Smooth muscle cell (in vitro differentiated cells): Measurements from ENCODE around the gene LRRC4. TPM values are rescaled to one million over a fixed set of nuclear protein-coding genes. Genes with fewer than 3 reads are reported as not detected.

ENCODE experiments used
- DNase-seq: peaks from one replicate; lab custom pipeline; 2025; ENCODE audit not compliant: unreplicated experiment; lab: John Stamatoyannopoulos, UW
- H2AFZ ChIP-seq: fragments of 200-600 bp; sonication (generic); 2 replicates; pipeline ENCODE4 v1.6.0; 2016; ENCODE audit warnings: antibody characterized with exemption, low read depth, mild to moderate bottlenecking
- H3F3A ChIP-seq: fragments of 200-600 bp; sonication (generic); 2 replicates; pipeline ENCODE4 v1.6.0; 2017; ENCODE audit warnings: antibody characterized with exemption, low read depth
- H3K27ac ChIP-seq: fragments of 200-600 bp; sonication (generic); 2 replicates; pipeline ENCODE4 v1.5.1; 2016; ENCODE audit warnings: low read depth, mild to moderate bottlenecking
- H3K27me3 ChIP-seq: fragments of 200-600 bp; sonication (generic); 2 replicates; pipeline ENCODE4 v1.6.1; 2016; ENCODE audit warnings: low read depth, mild to moderate bottlenecking
- H3K36me3 ChIP-seq: fragments of 200-600 bp; sonication (generic); 2 replicates; pipeline ENCODE4 v1.5.1; 2016; ENCODE audit warnings: low read depth
- H3K4me1 ChIP-seq: fragments of 200-600 bp; sonication (generic); 2 replicates; pipeline ENCODE4 v1.5.1; 2016; ENCODE audit warnings: low read depth
- H3K4me2 ChIP-seq: fragments of 200-600 bp; sonication (generic); 2 replicates; pipeline ENCODE4 v1.6.0; 2016; ENCODE audit warnings: mild to moderate bottlenecking
- H3K4me3 ChIP-seq: fragments of 200-600 bp; sonication (generic); 2 replicates; pipeline ENCODE4 v1.5.1; 2016; ENCODE audit warnings: mild to moderate bottlenecking
- H3K79me2 ChIP-seq: fragments of 200-600 bp; sonication (generic); 2 replicates; pipeline ENCODE4 v1.6.0; 2016; ENCODE audit warnings: low read depth, mild to moderate bottlenecking
- H3K9ac ChIP-seq: fragments of 200-600 bp; sonication (generic); 2 replicates; pipeline ENCODE4 v1.6.0; 2016; ENCODE audit warnings: low read depth
- H3K9me3 ChIP-seq: fragments of 200-600 bp; sonication (generic); replicated peaks from 2 replicates; pipeline ENCODE4 v1.5.1; 2016; ENCODE audit warnings: low read depth
- H4K20me1 ChIP-seq: fragments of 200-600 bp; sonication (generic); 2 replicates; pipeline ENCODE4 v1.6.0; 2016; ENCODE audit warnings: low read depth
- WGBS: methylation state at CpG from one replicate; pipeline ENCODE4 v1.1.7; 2016; ENCODE audit warnings: low lambda C conversion rate; 5-methylcytosine and 5-hydroxymethylcytosine counted together
- polyA plus RNA-seq: library from polyadenylated mRNA; unstranded; fragments of >200 nt; fragmentation: Nextera tagmentation; extraction: Ambion mirVana; gene quantifications from 2 replicates; pipeline ENCODE4 v1.2.1, GENCODE V29; 2016
- total RNA-seq: library from RNA; depleted of rRNA; stranded (reverse); fragments of >200 nt; gene quantifications from 2 replicates; pipeline ENCODE4 v1.2.3, GENCODE V29; 2014
- TF ChIP-seq, protein P1 (sequence below): fragments of 200-600 bp; sonication (generic); IDR thresholded peaks from 2 replicates; pipeline ENCODE4 v1.5.1; 2017; ENCODE audit warnings: borderline replicate concordance, mild to moderate bottlenecking, antibody characterized with exemption; ENCODE audit not compliant: insufficient read depth, poor library complexity, severe bottlenecking

The LRRC4 gene
- total and polyA plus RNA-seq, 2 experiments from 2014 or later: not detected

DNA sequence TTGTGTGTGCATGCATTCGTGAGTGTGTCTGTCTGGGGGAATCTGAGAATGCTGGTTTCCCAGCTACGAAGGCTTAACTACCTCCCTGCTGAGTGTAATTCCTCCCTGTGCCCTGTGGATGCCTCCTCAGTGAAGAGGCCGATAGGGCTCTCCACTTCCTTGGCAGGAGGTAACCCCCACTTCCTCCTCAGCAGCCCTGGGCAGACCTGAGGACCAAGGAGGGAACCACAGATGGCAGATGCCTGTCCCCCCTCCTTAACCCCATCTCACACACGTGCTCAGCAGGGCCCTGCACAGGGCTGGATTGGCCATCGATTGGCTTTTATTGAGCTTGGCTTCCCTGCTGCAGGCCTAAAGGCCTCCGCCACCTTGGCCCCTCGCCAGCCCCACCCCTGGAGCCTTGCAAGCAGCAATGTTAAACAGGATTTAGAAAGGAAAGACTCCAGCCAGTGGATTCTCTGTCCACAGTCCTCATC, 45.6 kb upstream of the LRRC4 start:
- WGBS: 90% methylated on average over 7 of the region's 7 CpGs
- no peak for DNase-seq
- Histone ChIP-seq H4K20me1 (peaks cover 99% of the 10 kb centered on the region), H3K79me2 (no peaks in the 10 kb centered on the region), H3K9me3 (no peaks in the 10 kb centered on the region), H3F3A (no peaks in the 10 kb centered on the region), H3K4me1 (peaks cover 4% of the 10 kb centered on the region), H3K27me3 (no peaks in the 10 kb centered on the region), H3K4me3 (no peak overlapping the region), H2AFZ (no peak overlapping the region), H3K9ac (no peak overlapping the region), H3K27ac (no peak overlapping the region), H3K36me3 (no peaks in the 10 kb centered on the region), H3K4me2 (no peak overlapping the region)
- TF ChIP-seq, protein P1, sequence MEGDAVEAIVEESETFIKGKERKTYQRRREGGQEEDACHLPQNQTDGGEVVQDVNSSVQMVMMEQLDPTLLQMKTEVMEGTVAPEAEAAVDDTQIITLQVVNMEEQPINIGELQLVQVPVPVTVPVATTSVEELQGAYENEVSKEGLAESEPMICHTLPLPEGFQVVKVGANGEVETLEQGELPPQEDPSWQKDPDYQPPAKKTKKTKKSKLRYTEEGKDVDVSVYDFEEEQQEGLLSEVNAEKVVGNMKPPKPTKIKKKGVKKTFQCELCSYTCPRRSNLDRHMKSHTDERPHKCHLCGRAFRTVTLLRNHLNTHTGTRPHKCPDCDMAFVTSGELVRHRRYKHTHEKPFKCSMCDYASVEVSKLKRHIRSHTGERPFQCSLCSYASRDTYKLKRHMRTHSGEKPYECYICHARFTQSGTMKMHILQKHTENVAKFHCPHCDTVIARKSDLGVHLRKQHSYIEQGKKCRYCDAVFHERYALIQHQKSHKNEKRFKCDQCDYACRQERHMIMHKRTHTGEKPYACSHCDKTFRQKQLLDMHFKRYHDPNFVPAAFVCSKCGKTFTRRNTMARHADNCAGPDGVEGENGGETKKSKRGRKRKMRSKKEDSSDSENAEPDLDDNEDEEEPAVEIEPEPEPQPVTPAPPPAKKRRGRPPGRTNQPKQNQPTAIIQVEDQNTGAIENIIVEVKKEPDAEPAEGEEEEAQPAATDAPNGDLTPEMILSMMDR: no peak

DNA sequence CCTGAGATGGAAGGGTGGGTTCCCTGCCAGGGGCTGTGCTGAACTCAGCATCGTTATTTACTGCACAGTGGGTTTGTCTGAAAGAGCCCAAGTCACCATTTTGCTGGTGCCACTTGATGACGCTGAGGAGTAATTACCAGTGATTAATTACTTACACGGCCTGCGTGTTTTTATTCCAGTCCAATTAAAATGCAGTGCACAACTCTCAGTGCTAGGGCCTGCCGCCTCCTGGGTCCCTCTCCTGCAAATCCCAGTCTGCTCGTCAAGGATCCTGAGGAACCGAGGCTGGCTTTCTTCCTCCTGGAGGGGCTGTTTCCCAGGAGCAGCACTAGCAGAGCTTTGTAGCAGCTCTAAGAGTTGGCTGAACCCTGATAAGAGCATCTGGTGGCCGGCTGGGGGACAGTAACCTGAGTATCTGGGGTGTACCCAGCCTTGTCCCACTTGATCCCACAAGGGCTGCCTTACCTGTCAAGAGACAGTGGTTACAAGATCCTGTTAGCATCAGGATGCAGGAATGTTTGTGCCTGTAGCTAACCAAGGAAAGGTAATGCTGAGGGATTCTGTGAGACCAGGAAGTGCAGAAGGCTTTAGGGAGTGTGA, 45.1 kb upstream of the LRRC4 start:
- 93% methylated on average over 8 of the region's 8 CpGs for WGBS
- peaks cover 99% of the 10 kb centered on the region for H4K20me1 ChIP-seq

DNA sequence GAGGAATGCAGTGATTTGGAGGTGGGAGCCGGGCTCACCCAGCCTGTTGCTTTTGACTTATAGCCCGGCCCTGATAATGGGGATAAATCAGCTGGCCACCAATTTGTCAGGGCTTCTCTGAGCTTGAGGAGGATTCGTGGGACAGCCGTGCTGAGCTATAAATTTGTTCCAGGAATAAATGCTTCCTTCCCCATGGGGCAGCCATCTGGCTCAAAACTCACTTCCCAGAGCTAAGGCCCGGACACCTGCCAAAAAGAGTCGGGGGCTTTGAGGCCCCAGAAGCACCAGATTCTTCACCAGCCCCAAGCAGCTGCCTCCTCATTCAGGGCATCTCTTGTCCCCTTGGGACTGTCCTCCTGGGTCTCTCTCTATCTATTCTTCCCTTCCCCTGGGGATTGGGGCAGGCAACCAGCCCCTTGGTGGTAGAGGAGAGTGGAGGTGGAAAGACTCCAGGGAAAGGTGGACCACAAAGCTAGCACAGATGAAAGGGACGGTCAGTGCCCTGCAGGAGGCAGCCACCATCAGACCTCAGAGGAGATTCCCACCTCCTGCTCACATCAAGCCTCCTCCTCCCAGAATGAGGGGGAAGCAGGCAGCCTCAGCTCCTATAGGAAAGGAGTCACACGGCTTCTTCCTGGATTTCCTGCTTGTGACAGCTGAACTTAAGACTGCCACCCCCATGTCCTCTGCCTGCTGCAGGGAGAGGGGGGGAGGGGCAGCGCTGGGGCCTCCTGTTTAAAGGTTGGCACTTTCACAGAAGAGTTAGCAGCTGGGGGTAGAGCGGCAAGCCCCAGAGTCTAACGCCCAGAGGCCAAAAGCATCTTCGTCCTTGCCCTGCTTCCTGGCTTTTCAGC, 44.2 kb upstream of the LRRC4 start:
- H3K4me3 ChIP-seq: no peak overlapping the region
- H3K4me1 ChIP-seq: peaks cover 4% of the 10 kb centered on the region
- H4K20me1 ChIP-seq: peaks cover 99% of the 10 kb centered on the region
- no peak overlapping the region for H3K9ac ChIP-seq
- no peaks in the 10 kb centered on the region for H3K27me3 ChIP-seq
- WGBS: 85% methylated on average over 12 of the region's 12 CpGs
- H2AFZ ChIP-seq: no peak overlapping the region
- no peaks in the 10 kb centered on the region for H3F3A ChIP-seq
- H3K4me2 ChIP-seq: no peak overlapping the region
- DNase-seq: no peak
- TF ChIP-seq, protein P1: no peak
- H3K9me3 ChIP-seq: no peaks in the 10 kb centered on the region
- H3K79me2 ChIP-seq: no peaks in the 10 kb centered on the region
- no peaks in the 10 kb centered on the region for H3K36me3 ChIP-seq
- H3K27ac ChIP-seq: no peak overlapping the region

More for the DNA sequence above, 45.1 kb upstream of the LRRC4 start:
- Histone ChIP-seq H3K36me3 (no peaks in the 10 kb centered on the region), H3K27ac (no peak overlapping the region), H3K9me3 (no peaks in the 10 kb centered on the region), H3K27me3 (no peaks in the 10 kb centered on the region), H2AFZ (no peak overlapping the region), H3K9ac (no peak overlapping the region), H3K4me2 (no peak overlapping the region), H3K79me2 (no peaks in the 10 kb centered on the region), H3K4me1 (peaks cover 4% of the 10 kb centered on the region), H3F3A (no peaks in the 10 kb centered on the region), H3K4me3 (no peak overlapping the region)
- DNase-seq: no peak
- TF ChIP-seq, protein P1: no peak
